ENCODE data around the gene DNAJB4.

The DNAJB4 gene

GRCh38 chr1:78035121-78035520 lies 30.4 kb downstream of the DNAJB4 start:
- H3K4me3 ChIP-seq (ENCODE audit: low read depth, low read length), result no peak overlapping the region
- no peak for TF ChIP-seq CTCF (IDR thresholded peaks at IDR 0.05; ENCODE audit: borderline replicate concordance, insufficient read depth, low read depth, low read length)

GRCh38 chr1:78036450-78036849 lies 31.7 kb downstream of the DNAJB4 start:
- no peak for TF ChIP-seq CTCF (IDR thresholded peaks at IDR 0.05; ENCODE audit: borderline replicate concordance, insufficient read depth, low read depth, low read length)

GRCh38 chr1:78038071-78038470 lies 33.3 kb downstream of the DNAJB4 start:
- no peak for TF ChIP-seq CTCF (IDR thresholded peaks at IDR 0.05; ENCODE audit: borderline replicate concordance, insufficient read depth, low read depth, low read length)
- H3K4me3 ChIP-seq (ENCODE audit: low read depth, low read length), result no peak overlapping the region

More at GRCh38 chr1:78036450-78036849, 31.7 kb downstream of the DNAJB4 start:
- no peak overlapping the region for H3K4me3 ChIP-seq (ENCODE audit: low read depth, low read length)

GRCh38 chr1:78038491-78038939 lies 33.8 kb downstream of the DNAJB4 start:
- TF ChIP-seq CTCF (IDR thresholded peaks at IDR 0.05; ENCODE audit: borderline replicate concordance, insufficient read depth, low read depth, low read length), result no peak
- H3K4me3 ChIP-seq (ENCODE audit: low read depth, low read length), result no peak overlapping the region

- TF ChIP-seq CTCF (IDR thresholded peaks at IDR 0.05; ENCODE audit: borderline replicate concordance, insufficient read depth, low read depth, low read length), result no peak
- no peak overlapping the region for H3K4me3 ChIP-seq (ENCODE audit: low read depth, low read length)
Observed at GRCh38 chr1:78040484-78041089, 35.8 kb downstream of the DNAJB4 start.

- H3K4me3 ChIP-seq (ENCODE audit: low read depth, low read length), result no peak overlapping the region
- TF ChIP-seq CTCF (IDR thresholded peaks at IDR 0.05; ENCODE audit: borderline replicate concordance, insufficient read depth, low read depth, low read length), result no peak
Observed at GRCh38 chr1:78043436-78043835, 38.7 kb downstream of the DNAJB4 start.

GRCh38 chr1:78044796-78045562 lies 40.2 kb downstream of the DNAJB4 start:
- no peak overlapping the region for H3K4me3 ChIP-seq (ENCODE audit: low read depth, low read length)
- TF ChIP-seq CTCF (IDR thresholded peaks at IDR 0.05; ENCODE audit: borderline replicate concordance, insufficient read depth, low read depth, low read length), result no peak
